Occipital lobe (tissue), 2 donors: ENCODE measurements around the gene CDH13. TPM values are rescaled to one million over a fixed set of nuclear protein-coding genes. Genes with fewer than 3 reads are reported as not detected.

Experiments
- DNase-seq: peaks from one replicate; lab custom pipeline; 2025; lab: John Stamatoyannopoulos, UW
- total RNA-seq: library from RNA; depleted of rRNA; stranded (reverse); fragments of >200 nt; gene quantifications from one replicate; pipeline ENCODE4 v1.2.3, GENCODE V29; 2014

The CDH13 gene
- total RNA-seq, 1 donor from 2014 or later = 27.3 TPM

DNA sequence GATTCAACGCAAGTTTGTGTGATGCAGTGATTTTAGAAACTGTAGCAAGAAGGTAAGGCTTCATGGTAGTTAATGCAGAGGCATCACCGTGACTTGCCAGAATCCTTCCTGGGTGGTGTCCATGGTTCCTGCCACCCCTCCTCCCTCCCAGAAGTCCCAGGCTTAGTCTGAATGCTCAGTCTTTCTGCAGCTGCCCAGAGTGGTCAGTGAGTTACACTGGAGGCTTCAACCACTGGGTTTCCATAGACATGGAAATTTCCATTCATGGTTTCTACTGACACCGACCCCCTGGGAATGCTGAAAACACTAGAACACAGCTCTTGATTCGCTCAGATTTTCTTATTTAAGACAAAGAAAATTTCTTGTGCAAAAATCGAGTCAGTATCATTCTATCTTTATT, 1021.6 kb downstream of the CDH13 start:
- DNase-seq = no peak

DNA sequence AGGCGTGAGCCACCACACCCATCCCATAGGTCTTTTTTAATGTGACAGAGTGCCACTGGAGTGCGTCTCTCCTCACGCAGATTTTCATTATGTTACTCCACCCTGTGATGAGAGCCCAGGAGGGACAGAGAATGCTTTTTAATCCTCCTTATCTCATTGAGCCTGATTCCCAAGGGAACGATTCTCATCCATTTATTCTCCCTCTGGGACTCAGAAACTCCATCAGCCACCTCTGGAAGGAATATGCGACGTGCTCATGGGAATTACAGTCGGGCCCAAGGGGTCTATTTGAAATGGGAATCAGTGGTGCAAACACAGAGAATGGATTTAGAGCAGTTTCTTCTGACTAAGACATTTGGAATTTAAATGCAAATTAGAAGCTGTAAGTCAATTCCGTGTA, 1025.1 kb downstream of the CDH13 start:
- DNase-seq = no peak

DNA sequence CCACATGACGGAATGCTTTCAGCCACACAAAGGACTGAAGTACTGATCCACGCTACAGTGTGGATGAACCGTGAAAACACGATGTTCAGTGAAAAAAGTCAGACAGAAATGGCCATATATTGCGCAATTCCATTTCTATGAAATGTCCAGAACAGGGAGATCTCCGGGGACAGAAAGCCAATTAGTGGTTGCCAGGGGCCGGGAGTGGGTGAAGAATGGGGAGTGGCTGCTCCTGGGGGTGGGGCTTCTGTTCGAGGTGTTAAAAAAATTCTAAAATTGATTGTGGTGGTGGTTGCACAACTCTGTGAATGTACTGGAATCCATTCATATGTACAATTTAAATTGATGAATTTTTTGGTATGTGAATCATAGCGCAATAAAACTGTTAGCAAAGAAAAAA, 1026.2 kb downstream of the CDH13 start:
- DNase-seq = no peak

DNA sequence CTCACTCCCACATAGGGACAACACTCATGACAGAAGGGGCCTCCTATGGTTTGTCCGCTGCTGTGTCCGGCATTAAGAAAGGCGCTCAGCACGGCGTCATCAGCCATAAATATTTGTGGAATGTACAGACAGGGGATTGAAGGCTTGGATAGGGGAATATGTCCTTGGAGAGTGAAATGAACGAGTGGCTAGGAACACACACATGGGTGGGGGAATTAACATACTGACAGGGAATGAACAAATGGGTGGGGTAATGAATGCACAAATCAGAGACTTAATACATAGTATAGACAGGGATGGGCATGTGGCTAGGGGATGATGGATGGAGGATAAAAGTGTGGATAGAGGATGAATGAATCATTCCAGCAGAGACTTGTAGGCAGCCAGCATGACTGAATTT, 1027.0 kb downstream of the CDH13 start:
- DNase-seq = no peak

DNA sequence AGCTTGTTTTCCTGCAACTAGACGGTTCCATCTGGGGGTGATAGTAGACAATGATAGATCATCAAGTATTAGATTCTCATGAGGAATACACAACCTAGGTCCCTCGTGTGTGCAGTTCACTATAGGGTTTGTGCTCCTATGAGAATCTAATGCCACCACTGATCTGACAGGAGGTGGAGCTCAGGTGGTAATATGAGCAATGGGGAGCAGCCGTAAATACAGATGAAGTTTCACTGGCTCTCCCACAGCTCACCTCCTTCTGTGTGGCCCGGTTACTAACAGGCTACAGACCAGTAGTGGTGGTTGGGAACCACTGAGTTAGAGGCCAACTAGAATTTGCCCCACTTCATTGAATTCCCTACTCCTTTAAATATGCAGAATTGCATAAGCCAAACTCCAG, 1033.5 kb downstream of the CDH13 start:
- DNase-seq = no peak

DNA sequence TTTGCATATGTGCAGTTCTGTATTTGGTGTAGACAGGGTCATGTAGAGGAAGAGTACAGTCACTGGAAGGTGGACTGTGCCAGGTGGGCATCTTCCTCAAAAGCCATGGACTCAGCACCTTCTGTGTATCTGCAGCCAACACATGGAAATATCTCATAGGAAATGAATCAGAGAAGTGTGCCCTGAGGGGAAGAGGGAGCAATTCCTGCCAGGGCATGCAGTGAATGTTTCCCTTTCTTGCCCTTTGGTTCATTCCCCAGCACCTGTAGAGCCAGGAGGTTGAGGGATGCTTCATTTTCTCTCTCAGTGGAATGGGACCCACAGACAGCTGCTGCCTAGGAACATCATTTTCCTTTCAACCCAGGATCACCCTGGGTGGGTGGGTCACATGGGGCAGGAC, 1034.9 kb downstream of the CDH13 start:
- no peak for DNase-seq

DNA sequence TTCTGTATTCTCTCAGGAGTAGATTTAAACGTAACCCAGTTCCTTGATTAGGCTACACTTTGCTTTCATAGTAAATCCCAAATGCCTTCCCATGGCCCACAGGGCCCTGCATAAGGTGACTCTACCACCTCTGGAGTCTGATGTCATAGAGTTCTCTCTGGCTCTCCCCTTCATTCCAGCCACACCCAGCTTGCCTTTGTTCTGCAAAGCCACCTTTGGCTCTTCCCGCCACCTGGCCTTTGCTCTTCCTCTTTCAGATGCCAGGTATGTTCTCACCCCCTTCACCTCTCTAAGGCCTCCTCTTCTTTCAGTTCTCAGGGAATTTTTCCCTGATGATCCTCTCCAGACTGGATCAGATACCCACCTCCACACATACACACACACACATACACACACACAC, 1039.7 kb downstream of the CDH13 start:
- DNase-seq = no peak

DNA sequence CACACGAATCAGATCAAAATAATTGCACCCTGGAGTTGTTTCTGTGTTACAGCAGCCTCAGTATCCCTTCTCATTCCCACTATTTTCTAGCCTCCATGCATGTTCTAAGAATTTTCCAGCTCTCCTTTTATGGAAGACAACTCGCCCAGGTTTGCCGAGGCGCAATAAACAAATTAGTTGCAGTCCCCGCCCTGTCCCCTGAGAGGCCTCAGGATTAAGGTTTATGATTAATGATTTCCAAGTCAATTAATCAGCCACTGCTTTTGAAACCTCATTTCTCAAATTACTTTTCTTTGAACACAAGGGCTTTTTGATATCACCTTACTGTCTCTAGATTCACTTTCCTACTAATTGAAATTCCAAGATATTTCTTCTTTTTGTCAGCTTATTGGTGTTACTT, 1042.7 kb downstream of the CDH13 start:
- no peak for DNase-seq

DNA sequence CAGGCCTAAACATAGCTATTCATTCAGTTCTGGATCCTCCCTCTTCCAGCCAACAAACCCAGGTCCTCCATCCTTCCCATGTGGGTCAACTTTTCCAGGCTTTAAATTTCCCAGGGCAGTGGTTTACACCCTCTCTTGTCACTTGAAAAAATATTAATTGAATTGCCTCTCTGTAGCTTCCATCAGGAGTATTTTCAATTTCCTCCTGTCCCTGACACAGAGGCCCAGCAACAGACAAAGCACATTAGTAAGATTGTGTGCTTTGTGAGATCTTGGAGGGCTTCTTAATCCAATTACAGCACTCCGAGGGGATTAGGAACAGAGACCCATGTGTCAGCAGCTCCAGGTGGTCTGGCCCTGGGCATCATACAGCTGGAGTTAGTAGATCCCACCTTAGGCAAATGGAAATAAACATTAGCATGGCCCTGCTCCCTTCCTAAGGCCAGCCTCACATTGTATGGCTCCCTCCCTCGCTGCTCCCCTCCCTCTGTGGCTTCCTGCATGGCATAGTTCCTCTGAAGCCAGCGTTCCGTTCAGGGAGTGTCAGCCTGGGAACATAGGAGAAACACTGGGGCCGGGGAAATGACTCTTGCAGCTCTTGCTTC, 1048.3 kb downstream of the CDH13 start:
- DNase-seq = no peak

DNA sequence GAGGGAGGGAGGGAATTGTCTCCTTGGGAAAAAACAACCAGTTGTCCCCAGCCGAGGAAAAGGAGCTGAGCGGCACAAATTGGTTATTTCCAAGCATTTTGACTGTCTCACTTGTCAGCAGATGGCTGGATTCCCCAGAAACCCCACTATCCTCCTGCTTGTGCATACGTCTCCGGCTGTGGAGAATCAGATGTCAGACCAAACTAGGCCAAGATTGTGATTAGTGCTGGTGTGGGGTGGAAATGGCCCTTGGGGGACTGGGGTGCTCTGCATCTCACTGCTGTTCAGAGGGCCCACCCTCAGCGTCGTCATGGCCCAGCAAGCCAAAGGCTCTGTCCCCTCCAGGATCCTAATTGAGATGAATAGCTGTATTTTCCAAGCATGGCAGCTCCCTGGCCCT, 1049.3 kb downstream of the CDH13 start:
- DNase-seq = no peak

DNA sequence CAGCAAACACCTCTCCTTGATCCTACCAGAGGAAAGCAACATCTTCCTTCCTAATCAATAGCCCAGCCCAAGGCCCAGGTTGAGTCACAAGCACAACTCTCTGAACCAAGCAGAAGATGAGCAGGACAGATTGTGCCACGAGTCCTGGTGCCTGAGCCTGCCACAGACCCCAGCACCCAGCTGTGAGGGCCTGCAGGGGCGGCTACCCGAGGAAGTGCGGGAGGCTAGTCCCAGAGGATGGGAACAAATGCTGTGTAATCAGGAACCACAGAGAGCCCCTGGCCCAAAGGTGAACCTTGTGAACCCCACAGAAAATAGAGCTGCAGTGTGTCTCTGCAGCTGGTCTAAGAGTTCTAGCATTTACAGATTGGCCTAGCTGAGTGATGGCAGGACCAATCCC, 1054.2 kb downstream of the CDH13 start:
- DNase-seq = no peak

DNA sequence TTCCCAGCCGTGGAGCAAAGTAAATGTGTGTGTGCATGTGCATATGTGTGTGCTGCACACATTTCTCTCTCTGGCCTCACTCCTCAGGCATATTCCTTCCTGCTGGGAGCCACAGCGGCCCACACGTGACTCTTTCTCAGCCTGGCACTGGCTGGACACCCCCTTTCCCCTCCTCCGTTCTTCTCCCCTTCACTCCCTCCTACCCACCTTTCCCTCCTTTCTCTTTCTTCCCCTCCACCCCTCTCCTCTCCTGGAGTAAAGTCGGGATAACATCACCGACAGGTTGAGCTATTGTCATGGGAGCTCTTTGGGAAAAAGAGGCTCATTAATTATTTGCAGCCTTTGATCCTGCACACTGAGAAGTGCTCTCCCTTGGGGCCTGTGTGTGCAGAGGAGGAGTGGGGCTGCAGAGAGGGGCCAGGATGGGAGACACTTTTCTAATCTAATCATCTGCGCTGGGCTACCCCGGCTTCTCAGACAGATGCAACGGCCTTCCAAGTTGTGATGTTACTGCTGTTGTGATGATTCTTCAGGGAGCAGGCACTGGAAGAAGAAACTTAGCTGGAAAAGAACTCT, 1054.7 kb downstream of the CDH13 start:
- DNase-seq = no peak

DNA sequence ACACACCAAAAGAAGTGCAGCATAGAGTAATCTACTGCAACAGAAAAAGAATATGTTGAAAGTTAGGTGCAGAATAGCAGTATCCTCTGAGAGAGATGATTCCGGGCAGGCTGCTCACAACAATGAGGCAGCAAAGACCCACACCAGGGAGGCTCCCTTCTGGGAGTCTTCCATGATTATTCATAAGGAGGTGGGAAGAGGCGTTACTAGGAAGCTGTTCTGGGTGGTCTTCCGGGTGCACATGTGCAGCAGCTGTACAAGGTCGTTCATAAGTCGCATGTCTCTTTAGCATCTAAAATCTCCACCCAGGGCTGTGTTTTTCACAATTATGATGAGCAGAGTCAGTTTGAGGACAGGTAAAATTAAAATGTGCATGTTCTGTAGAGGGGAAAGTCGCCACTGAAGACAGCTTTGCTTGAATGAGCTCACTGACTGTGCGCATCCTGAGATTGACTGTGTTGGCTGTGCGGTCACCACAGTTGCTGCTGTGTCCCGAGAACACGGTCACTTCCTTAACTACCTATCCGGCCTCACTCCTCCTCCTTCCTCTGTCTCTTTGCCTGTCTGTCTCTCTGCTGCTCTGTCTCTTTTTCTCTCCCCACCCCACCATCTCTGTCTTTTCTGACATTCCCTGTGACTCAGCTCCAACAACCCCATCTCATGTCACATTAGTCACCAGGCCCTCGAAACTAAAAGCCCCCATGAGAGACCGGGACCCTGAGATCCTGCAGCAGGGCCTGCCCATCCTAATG, 1055.5 kb downstream of the CDH13 start:
- DNase-seq = no peak

DNA sequence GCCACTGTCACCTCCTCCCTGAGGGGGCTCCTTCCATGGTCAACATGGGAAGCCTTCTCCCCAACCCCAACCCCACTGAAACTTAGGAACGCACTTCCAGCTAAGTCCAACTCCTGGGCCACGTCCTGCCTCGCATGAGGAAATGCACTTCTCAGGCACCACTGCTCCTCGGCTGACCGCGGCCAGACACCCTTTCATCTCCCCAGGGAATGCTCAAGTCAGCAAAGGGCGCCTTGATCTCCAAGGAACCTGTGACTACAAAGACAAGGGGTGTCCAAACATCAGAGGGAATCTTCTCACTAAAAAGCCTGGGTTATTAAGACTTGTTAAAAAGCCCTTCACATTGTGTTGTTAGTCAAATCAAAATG, 1056.1 kb downstream of the CDH13 start:
- DNase-seq = no peak

DNA sequence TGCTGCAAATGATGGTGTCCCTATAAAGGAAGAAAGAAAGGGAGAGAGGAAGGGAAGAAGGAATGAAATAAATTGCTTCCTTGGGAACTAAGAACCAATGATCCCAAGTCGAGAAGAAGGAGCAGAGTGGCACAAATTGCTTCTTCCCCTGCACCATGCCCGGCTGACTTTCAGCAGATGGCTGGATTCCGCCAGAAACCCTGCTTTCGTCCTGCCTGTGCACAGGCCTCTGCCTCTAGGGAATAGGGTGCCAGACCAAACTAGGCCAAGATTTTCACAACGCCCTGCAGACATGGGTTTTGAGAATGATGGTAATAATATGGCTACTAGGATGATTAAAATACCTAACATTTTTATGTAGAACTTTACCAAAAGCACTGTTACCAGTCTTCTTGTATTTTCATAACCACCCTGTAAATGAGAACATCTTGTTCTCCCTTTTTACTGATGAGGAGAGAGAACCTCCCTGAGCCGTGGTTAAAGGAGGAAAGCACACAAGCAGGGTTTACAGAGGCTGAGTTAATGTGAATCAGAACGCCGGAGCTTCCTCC, 1058.9 kb downstream of the CDH13 start:
- DNase-seq = no peak

DNA sequence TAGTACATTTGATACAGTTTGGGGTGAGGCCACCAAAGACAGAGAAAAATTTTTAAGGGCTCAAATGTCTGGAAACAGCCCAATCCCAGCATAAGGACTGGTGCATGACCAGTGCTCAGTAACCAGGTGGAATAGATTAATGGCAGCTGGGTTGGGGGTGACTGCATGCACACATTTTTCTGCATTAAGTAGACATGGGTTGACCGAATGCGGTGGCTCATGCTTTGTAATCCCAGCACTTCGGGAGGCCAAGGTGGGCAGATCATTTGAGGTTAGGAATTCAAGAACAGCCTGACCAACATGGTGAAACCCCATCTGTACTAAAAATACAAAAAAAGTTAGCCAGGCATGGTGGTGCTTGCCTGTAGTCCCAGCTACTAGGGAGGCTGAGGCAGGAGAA, 1060.0 kb downstream of the CDH13 start:
- no peak for DNase-seq

DNA sequence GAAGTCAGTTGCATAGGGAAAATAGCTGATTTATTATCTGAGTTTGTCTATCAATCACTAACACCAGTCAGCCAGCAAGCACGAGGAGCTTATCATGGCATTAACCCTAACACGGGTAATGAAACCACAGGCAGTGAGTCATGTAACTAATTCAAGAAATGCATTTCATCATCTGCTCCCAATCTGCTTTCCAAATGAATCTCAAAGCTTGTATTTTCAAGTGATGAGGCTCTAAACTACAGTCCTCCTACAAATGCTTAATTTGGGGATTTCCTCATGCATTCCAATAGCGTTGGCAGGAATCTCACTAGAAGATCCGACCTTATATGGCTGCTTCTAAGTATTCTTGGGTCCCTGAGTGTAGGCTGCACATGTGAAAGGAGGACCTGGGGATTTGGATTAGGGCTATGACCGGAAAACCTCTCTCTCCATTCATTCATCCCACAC, 1062.6 kb downstream of the CDH13 start:
- no peak for DNase-seq

DNA sequence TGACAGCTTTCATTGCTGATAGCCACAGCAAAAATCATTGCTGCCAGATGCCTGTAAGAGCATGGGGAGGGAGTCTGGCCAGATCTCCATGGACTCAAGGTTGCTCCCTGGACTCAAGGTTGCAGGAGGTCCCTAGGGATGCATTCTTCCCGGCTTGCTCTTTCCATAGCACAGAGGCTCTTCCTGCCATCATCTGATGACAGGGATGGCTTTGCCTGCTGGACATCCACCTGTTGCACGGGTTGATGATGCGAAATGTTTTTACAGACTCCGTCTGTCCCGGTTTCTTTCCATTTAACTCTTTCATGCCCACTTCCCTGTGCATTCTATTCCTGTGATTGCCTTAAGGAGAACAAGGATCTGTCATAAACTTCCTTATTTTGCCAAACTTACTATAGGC, 1065.5 kb downstream of the CDH13 start:
- DNase-seq = no peak

DNA sequence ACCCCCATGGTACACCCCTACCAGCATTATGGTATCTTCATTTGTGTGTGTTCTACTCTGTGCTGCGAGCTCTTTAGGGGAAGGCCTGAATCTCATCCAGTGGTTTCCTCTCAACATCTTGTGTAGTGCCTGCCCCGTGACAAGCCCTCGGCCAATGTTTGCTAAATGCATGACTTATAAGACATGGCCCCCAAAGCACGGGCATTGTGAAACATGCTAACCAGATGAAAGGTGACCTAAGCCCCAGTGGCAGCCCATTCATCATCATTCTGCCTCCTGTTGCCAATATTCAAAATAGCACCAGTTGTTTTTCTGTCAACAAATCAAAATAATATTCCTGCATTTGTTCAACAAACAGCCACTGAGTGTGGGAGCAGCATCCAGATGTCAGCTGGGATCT, 1072.2 kb downstream of the CDH13 start:
- DNase-seq = no peak

DNA sequence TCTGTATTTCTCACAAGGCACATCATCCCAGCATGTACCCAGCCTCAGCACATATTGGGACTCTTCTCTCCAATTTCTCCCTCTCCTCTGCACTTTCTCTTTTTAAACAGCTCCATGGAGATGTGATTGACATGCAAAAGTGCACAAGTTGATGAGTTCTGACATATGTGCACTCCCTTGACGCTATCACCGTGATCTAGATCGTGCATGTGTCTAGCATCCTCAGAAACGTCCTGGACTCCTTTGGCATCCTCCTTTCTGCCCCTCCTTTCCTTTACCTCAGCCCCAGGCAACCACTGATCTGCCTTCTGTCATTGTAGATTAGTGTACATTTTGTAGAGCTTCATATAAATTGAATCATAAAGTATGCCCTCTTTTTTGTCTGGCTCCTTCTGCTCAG, 1073.0 kb downstream of the CDH13 start:
- no peak for DNase-seq

DNA sequence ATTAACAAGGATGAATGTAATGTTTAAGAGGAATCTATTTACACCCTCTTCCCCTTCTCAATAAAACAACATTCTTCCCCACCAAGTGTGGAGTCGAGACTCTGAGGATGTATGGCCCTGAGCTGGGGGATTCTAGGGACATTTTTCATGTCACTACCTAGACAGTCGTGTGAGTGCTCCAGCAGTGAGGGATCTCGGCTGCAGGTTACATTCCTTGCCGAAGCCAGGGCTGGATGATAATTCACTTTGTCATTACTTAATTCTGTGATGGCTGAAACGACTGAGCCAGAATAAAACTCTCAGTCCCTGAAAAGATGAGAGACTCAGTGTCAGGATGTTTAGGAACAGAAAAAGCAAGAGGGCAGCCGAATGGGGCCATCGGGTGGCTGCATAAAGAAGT, 1074.1 kb downstream of the CDH13 start:
- no peak for DNase-seq

DNA sequence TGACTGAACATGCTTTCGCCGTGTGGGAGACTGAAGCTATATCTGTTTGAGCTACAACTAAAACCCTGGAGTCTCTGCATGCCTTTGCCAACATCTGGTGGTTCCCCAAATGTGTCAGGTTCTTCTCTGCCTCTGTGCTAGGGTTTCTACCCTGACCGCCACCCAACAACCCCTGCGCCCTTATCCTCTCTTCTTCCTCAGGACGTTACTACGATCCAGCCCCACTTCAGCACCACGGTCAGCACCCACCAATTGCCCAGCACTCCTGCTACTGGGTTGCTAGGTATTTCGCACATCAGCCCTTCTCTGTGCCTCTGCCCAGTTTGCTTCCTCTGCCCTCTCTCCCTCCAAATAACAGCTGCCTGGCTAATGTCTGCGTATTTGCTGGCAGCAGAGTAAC, 1074.7 kb downstream of the CDH13 start:
- DNase-seq = no peak

DNA sequence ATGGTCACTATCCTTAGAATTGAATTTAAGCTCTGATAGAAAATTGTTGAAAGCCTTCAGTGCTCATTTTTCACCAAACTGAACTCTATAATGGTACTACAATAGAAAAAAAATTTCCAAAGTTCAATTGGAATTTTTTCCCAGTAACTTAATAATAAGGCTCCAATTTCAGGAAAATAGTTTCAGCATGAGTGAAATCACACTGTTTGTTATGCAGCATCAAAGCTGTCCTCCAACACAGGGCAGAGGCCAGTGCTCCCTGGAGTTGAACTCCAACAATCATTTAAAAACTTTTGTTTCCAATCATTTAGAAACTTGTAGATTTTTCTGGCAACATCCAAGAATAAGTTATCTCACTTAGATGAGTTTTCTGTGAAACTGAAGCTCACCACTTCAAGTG, 1077.9 kb downstream of the CDH13 start:
- no peak for DNase-seq
